Coronary artery (tissue), 2 donors: Measurements from ENCODE around the gene RASAL3.
A peak's percentile ranks its signal among the peaks of the same experiment; 100 is the strongest.

Source experiments
- DNase-seq: peaks from one replicate; pipeline ENCODE4 v3.0.0-alpha.2; 2017; ENCODE audit warnings: low spot score
- H3K27ac ChIP-seq, 2 donors: fragments of 200-600 bp; sonication (generic); one replicate each; pipeline ENCODE4 v1.5.1; 2016 to 2019
- H3K4me3 ChIP-seq: fragments of 200-600 bp; sonication (generic); 2 replicates; pipeline ENCODE4 v1.5.1; 2016; ENCODE audit warnings: mild to moderate bottlenecking, moderate library complexity
- TF ChIP-seq, protein P1 (sequence below): fragments of 200-600 bp; sonication (generic); IDR thresholded peaks from one replicate; pipeline ENCODE4 v1.5.1; 2019; ENCODE audit warnings: antibody characterized with exemption

Gene RASAL3

DNA sequence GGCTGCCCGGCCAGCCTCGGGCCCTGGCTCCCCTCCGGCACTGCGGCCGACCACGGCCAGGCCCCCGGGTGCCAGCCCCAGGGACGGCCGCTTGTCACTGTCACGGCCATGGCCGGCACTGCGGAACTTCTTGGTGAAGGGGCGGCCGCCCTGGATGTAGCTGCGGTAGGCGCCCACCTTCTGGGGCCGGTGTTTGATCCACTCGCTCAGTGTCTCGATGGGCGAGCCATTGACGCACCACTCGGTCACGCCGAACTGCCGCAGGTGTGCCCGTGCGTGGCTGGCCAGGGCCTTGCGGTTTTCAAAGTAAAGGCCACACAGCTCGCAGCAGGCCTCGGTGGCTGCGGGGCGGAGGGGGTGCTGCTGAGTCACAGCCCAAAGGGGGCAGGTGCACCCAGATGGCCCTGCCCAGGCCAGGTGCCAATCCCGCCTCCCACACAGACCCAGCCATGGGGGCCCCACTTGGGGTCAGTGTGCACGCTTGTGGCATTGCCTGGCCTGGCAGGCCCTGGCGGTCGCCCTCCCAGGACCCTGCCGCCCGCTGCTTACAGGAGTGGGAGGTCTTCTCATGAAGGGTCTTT lies 39.6 kb downstream of the RASAL3 start:
- H3K27ac ChIP-seq = no peak overlapping the region
- no peak for DNase-seq
- TF ChIP-seq, protein P1, sequence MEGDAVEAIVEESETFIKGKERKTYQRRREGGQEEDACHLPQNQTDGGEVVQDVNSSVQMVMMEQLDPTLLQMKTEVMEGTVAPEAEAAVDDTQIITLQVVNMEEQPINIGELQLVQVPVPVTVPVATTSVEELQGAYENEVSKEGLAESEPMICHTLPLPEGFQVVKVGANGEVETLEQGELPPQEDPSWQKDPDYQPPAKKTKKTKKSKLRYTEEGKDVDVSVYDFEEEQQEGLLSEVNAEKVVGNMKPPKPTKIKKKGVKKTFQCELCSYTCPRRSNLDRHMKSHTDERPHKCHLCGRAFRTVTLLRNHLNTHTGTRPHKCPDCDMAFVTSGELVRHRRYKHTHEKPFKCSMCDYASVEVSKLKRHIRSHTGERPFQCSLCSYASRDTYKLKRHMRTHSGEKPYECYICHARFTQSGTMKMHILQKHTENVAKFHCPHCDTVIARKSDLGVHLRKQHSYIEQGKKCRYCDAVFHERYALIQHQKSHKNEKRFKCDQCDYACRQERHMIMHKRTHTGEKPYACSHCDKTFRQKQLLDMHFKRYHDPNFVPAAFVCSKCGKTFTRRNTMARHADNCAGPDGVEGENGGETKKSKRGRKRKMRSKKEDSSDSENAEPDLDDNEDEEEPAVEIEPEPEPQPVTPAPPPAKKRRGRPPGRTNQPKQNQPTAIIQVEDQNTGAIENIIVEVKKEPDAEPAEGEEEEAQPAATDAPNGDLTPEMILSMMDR = no peak
- no peak overlapping the region for H3K4me3 ChIP-seq

DNA sequence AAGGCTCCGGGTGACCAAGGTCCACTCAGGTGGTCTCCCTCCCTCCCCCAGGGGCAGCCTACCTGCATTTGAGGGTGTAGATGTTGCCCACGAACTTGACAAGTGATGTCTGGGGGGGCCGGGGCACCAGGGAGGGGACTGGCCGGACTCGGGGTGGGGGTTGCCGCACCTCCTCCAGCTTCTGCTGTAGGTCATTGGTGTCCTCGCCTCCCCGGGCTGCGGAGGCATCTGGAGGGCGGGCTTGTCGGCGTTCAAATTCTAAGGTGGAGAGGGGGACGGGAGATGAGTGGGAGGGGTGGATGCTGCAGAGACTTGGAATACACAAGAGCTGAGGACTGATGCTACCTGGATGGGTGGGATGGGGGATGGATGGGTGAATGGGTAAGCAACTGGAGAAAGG lies 40.2 kb downstream of the RASAL3 start:
- Histone ChIP-seq H3K4me3 (no peak overlapping the region), H3K27ac (no peak overlapping the region)
- DNase-seq = no peak
- TF ChIP-seq, protein P1 = no peak

DNA sequence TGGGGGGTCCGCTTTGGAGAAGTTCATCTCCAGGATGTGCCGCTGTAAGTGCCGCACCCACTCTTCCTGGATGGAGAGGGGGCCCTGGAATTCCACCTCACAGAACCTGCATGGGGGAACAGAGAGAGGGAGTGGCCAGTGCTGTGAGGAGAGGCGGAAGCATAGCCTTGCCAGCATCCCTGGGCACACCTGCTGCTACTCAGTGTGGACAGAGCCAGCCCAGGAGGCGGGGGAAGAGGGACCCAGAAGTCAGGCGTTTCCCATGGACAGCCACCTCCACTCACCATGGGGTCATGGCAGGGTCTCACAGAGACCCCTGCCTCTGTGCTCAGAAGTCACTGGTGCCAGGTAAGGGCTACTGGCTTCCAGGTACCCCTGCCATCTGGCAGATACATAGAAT lies 41.2 kb downstream of the RASAL3 start:
- no peak overlapping the region for H3K27ac ChIP-seq
- TF ChIP-seq, protein P1 = no peak
- DNase-seq = no peak
- no peak overlapping the region for H3K4me3 ChIP-seq

DNA sequence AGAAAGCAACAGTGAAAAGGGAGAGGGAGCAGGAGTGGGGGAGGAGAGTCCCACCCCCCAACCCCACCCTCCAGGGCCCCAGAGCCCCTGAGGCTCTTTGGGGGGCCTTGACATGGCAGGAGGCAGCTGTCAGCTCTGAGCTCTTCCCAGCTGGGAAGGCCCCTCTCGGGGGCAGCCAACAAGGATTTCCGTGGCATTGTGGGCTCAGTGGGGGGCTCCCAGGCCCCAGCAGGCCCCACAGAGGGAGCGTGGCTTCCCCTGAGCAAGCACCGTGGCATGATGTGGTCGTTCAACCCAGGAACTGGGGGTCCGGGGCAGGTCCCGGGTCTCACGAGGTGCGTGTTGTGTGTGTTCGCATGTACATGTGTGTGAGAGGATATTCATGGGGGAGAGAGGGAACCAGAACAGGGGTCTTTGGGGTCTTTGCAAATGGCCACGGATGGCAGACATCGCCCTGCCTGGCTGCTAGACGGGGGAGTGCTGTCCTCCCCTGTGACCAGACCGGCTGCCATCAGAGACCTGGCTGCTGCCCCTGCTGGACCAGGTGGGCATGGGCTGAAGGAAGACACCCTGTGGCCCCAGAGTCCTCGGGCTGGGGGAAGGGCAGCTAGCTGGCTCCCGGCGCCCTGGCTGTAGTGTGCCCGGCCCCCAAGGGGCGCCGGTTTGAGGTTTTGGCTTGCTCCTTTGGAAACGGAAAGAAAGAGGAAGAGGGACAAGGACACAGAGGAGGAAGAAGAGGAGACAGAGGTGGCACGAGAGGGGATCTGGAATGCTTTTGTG lies 41.9 kb downstream of the RASAL3 start:
- no peak overlapping the region for H3K4me3 ChIP-seq
- no peak for DNase-seq
- TF ChIP-seq, protein P1 = no peak
- peak overlapping the region in 1 of 2 donors; percentile 41 for H3K27ac ChIP-seq

DNA sequence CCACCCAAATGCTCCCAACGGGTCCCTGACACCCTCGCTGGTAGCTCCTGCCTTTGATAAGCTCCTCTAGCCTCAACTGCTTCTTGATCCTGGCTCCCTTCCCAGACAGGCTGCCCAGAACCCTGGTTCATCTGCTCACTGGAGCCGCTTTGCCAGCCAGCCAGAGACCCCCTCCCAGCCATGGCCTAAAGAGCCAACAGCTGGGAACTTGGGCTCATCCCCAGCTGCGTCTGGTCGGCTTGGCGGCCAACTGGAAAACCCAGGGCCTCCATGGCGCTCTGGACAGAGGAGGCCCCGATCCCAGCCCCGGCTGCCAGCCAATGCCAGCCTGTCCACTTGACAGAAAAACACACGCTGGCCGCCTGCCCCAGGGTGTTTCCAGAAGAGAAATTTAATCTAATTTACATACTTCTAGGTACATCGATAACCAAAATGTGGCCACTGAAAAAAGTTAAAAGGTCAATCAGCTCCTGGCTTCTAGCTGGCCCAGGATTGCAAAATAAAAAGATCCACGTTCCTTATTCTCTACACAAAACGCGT lies 42.6 kb downstream of the RASAL3 start:
- DNase-seq = no peak
- Histone ChIP-seq H3K27ac (peak overlapping the region in 1 of 2 donors; percentile 28), H3K4me3 (no peak overlapping the region)
- TF ChIP-seq, protein P1 = no peak

DNA sequence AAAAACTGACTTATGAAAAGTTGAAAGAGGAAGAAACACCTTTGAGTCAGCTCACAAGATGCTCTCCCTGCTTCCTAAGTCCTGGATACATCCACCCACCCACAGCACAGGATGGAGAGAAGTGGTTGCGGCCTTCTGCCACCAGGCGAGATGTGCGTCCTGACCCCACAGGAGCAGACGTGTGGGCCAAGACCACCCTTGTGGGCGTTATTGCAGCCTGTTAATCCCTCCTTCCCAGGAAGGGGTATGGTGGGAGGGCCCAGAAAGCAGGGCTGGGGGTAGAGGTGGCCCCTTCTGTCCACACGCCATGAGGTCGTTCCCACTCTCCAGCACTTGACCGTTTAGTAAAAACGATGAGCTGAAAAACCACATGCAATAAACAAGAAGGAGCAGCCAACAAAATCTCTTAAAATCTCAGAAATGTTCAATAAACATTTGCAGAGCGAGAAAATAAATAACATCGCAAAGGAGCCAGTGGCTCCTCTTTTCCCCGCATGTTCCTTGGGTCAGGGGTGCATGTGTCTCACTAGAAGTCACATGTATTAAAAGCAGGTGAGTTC lies 43.1 kb downstream of the RASAL3 start:
- Histone ChIP-seq H3K27ac (peak overlapping the region in 1 of 2 donors; percentile 28), H3K4me3 (no peak overlapping the region)
- DNase-seq = no peak
- TF ChIP-seq, protein P1 = no peak
